SIG-M5 treated with dmso at 0.1 percent for 504 hours (cell line): Measurements from ENCODE around the gene BABAM2.
"Not testable (repeated sequence)": the region's sequence is repeated elsewhere in the genome, so short reads cannot be mapped to it uniquely, and the experiment has no call there.

Source experiments
- DNase-seq: peaks from one replicate; lab custom pipeline; 2025; ENCODE audit not compliant: unreplicated experiment; lab: John Stamatoyannopoulos, UW

The BABAM2 gene

DNA sequence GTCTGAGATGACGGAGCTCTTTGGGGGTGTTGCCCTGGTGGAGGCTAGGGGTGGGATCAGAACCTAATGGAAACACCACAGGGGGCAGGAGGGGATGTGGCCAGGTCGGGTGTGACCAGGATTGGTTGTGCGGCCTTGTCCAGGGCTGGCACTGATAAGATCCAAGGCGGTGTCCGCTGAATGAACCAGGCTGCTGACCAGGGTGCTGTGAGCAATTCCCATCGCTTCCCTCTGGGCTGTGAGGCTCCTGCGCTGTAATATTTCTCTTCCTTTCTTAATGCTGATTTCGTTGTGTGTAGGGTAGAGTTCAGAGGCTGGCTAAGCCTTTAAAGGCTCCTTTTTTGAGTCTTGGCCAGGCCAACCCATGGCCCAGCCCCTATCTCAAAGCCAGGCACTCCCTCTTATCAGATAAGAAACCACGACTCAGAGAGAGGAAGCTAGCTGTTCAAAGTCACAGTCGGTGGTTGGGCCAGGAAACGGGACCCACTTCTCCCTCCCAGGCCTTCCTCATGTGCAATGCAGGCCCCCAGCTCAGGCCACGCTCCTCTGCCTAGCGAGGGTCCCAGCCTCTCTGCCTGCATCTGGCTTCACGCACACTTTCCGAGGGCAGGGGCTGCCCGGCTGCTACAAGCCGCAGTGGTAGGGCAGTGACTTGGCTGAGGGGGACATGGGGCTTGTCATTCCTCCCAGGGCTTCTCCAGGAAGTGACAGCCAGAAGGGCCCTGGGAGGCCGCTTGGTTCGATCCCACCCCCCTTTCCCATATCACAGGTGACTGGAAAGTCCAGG lies 476.2 kb downstream of the BABAM2 start:
- peak; percentile 94 for DNase-seq

GRCh38 chr2:28367667-28368356 lies 477.3 kb downstream of the BABAM2 start:
- DNase-seq = no peak

DNA sequence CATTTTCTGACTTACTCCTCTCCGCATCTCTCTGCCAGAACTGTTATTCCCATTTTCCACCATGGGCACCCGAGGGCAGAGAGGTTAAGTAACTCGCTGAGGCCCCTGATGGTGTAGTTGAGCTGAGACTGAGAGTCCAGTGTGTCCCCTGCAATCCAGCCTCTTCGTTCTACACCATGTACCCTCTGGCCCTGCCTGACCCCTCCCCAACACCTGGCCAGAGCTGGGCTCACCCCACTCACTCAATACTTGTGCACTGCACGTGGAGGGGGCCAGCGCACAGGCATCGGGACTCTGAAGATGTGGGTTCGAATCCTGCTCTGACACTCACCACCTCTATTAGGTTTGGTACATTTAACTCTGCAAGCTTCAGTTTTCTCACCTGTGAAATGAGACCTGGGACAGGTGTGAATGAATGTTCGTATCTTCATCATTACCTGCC lies 477.8 kb downstream of the BABAM2 start:
- DNase-seq = no peak

GRCh38 chr2:28369358-28369757 lies 478.8 kb downstream of the BABAM2 start:
- DNase-seq = no peak

GRCh38 chr2:28370354-28370753 lies 479.8 kb downstream of the BABAM2 start:
- peak; percentile 33 for DNase-seq

DNA sequence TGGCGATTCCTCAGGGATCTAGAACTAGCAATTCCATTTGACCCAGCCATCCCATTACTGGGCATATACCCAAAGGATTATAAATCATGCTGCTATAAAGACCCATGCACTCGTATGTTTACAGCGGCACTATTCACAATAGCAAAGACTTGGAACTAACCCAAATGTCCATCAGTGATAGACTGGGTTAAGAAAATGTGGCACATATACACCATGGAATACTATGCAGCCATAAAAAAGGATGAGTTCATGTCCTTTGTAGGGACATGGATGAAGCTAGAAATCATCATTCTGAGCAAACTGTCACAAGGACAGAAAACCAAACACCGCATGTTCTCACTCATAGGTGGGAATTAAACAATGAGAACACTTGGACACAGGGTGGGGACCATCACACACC lies 481.2 kb downstream of the BABAM2 start:
- DNase-seq = not testable (repeated sequence)

GRCh38 chr2:28373854-28374253 lies 483.3 kb downstream of the BABAM2 start:
- no peak for DNase-seq

DNA sequence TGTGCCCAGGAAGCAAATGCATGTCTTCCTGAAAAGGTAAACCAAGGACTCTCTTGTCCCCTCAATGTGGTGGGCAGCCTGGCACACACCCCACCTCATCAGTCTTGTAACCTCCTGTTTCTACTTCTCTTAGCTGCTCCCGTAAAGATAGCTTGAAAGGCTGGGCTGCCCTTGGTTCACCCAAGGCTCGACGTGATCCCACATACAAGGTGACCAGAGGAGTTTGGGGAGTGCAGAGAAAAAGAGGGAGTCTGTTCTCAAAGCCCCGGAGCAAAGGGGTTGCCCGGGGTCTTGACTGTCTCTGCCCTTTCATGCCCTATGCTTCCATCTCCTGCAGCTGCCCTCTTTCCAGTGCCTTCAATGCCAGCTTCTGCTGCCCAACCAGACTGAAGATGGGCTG lies 483.8 kb downstream of the BABAM2 start:
- DNase-seq = no peak

DNA sequence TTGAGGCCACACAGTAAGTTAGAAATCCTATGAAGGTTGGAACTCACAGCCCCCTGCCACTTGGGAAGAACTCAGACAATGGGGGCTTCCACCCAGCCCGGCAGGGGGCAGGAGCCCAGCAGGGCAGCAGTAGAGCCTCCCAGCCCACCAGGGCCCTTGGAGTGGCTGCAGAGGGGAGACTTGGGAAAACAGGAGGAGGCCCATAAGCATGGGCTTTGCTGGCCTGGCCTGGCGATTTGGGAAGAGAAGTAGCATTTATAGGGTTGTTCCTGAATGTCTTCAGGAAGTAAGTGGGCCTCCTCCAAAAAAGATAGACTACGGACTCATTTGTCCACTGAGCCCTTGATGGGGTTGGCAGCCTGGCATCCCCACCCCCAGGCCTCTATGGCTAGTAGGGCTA lies 484.7 kb downstream of the BABAM2 start:
- no peak for DNase-seq

- DNase-seq = no peak
Measured at GRCh38 chr2:28375742-28376631, 485.5 kb downstream of the BABAM2 start.

- no peak for DNase-seq
Measured at GRCh38 chr2:28377195-28377816, 486.8 kb downstream of the BABAM2 start.

GRCh38 chr2:28377984-28378678 lies 487.6 kb downstream of the BABAM2 start:
- peak; percentile 75 for DNase-seq

GRCh38 chr2:28378679-28379584 lies 488.4 kb downstream of the BABAM2 start:
- peak; percentile 52 for DNase-seq

DNA sequence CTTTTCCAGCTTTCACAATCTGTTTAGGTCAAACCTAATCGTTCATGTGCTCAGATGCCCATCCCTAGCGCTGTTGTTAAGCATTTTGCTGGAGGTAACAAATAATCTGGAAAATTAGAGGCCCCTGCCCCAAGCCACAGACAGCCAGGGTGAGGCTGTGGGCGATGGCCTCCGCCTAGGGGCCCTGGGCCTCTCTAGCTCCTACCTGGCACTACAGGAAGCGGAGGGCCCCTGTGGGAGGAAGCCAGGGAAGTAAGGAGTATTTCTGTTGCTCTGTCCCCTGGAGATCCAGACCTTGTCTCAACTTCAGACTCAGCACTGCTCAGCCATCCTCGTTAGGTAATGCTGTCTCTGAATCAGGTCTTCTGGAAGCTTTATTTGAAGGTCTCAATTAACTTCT lies 489.7 kb downstream of the BABAM2 start:
- DNase-seq = no peak

DNA sequence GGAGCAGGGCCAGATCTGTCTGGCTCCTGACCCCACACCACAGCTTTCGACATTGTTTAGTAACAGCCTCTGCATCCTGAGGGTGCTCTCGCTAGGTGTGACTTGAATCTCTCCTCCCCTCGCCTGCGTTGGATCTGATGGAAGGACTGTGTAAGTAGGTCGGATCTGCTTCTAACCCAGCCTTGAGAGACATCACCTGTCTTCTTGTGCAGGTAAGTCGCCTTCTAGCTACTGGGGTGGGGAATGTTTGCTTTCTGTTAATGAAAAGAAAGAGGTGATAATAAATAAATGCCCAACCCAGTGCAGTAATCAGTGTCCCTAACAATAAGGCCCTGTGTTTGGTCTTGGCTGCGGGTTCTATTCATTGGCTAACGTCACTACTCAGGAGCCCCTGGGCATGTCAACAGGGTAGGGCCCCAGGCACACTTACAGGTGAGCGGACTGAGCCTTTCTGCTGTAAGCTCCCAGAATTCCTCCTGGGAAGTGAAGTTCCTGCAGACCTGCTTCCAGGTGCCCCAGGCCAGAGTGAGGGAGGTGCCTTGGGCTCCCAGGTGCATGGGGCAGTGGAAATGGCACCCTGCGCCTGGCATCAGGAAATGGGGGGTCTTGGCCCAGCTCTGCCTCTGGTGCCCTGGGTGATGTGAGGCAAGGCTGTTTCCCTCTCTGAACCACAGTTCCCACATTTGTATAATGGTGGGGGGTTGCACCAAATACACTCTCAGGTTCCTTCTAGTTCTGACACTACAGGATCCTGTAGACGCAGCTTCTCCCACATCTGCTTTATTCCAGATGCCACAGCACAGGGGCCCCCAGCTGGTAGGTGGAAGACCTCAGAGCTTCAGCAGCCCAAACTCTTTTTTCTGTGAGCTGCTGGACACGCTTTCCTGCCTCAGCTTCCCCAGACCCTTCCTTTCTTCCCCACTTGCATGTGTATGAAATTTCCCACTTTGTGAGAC lies 491.0 kb downstream of the BABAM2 start:
- peak; percentile 43 for DNase-seq

DNA sequence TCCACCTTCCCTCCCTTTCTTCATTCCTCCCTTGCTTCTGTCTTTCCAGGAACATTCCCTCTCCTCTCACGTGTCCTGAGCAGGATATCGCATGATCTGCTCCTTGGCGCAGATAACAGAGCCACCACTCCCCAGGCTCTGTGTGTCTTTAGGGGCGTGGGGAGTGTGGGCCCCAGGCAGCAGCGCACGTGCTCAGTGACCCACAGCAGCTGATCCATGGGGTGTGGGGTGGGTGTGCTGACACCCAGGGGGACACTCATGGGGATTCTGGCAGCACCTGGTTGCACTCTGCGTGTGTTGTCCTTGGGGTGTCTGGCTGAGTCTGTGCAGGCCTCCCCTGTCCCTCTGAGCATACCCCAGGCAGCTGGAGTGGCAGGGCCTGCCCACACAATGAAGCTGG lies 492.2 kb downstream of the BABAM2 start:
- DNase-seq = no peak

GRCh38 chr2:28387082-28387960 lies 496.8 kb downstream of the BABAM2 start:
- no peak for DNase-seq
